Measurements from ENCODE around the gene TMCC3.
A peak's percentile ranks its signal among the peaks of the same experiment; 100 is the strongest.

Gene TMCC3

GRCh38 chr12:94689646-94690036 is 39.3 kb upstream of the TMCC3 start:
- DNase-seq (ENCODE audit: low read depth), result peak; percentile 28
- peak overlapping the region; percentile 12 for H3K4me3 ChIP-seq (ENCODE audit: control insufficient read depth, low read depth, low read length)
- no peak for TF ChIP-seq CTCF (conservative IDR thresholded peaks at IDR 0.05; ENCODE audit: control insufficient read depth, insufficient read depth, low read depth, low read length)

GRCh38 chr12:94689002-94689645 is 38.8 kb upstream of the TMCC3 start:
- TF ChIP-seq CTCF (conservative IDR thresholded peaks at IDR 0.05; ENCODE audit: control insufficient read depth, insufficient read depth, low read depth, low read length), result no peak
- peak overlapping the region; percentile 12 for H3K4me3 ChIP-seq (ENCODE audit: control insufficient read depth, low read depth, low read length)
- DNase-seq (ENCODE audit: low read depth), result peak; percentile 74

- DNase-seq (ENCODE audit: low read depth), result no peak
- no peak overlapping the region for H3K4me3 ChIP-seq (ENCODE audit: control insufficient read depth, low read depth, low read length)
- no peak for TF ChIP-seq CTCF (conservative IDR thresholded peaks at IDR 0.05; ENCODE audit: control insufficient read depth, insufficient read depth, low read depth, low read length)
These were observed 37.5 kb upstream of the TMCC3 start for GRCh38 chr12:94687891-94688290.

- no peak for DNase-seq (ENCODE audit: low read depth)
- no peak overlapping the region for H3K4me3 ChIP-seq (ENCODE audit: control insufficient read depth, low read depth, low read length)
- no peak for TF ChIP-seq CTCF (conservative IDR thresholded peaks at IDR 0.05; ENCODE audit: control insufficient read depth, insufficient read depth, low read depth, low read length)
These were observed 36.7 kb upstream of the TMCC3 start for GRCh38 chr12:94686834-94687628.

- no peak overlapping the region for H3K4me3 ChIP-seq (ENCODE audit: control insufficient read depth, low read depth, low read length)
- DNase-seq (ENCODE audit: low read depth), result no peak
- TF ChIP-seq CTCF (conservative IDR thresholded peaks at IDR 0.05; ENCODE audit: control insufficient read depth, insufficient read depth, low read depth, low read length), result no peak
These were observed 34.2 kb upstream of the TMCC3 start for GRCh38 chr12:94684416-94685142.

GRCh38 chr12:94679554-94680195 is 29.3 kb upstream of the TMCC3 start:
- TF ChIP-seq CTCF (conservative IDR thresholded peaks at IDR 0.05; ENCODE audit: control insufficient read depth, insufficient read depth, low read depth, low read length), result no peak
- no peak for DNase-seq (ENCODE audit: low read depth)

More at GRCh38 chr12:94679554-94680195, 29.3 kb upstream of the TMCC3 start:
- H3K4me3 ChIP-seq (ENCODE audit: control insufficient read depth, low read depth, low read length), result no peak overlapping the region
